GM10266 (cell line): Measurements from ENCODE around the gene CACNA1B.

Source experiments
- DNase-seq: peaks from one replicate; pipeline ENCODE4 v3.0.0; 2012; ENCODE audit errors: extremely low spot score
- CTCF ChIP-seq: IDR thresholded peaks from 2 replicates; pipeline ENCODE4 v1.5.1; 2012; ENCODE audit warnings: mild to moderate bottlenecking, low read depth; ENCODE audit not compliant: control insufficient read depth, insufficient read depth; ENCODE audit errors: missing control alignments

Gene CACNA1B

GRCh38 chr9:138007918-138008841 lies 130.6 kb downstream of the CACNA1B start:
- no peak for DNase-seq
- no peak for TF ChIP-seq CTCF

GRCh38 chr9:138009016-138009802 lies 131.6 kb downstream of the CACNA1B start:
- DNase-seq, result no peak
- no peak for TF ChIP-seq CTCF

- DNase-seq, result no peak
- TF ChIP-seq CTCF, result no peak
These were observed 132.5 kb downstream of the CACNA1B start for GRCh38 chr9:138009803-138010690.

GRCh38 chr9:138010861-138011260 lies 133.3 kb downstream of the CACNA1B start:
- no peak for TF ChIP-seq CTCF

GRCh38 chr9:138011951-138012500 lies 134.4 kb downstream of the CACNA1B start:
- DNase-seq, result no peak
- TF ChIP-seq CTCF, result no peak

More at GRCh38 chr9:138010861-138011260, 133.3 kb downstream of the CACNA1B start:
- no peak for DNase-seq

- TF ChIP-seq CTCF, result no peak
- no peak for DNase-seq
These were observed 135.7 kb downstream of the CACNA1B start for GRCh38 chr9:138013273-138013672.
